ENCODE data around the gene CFAP251.

GRCh38 chr12:121990692-121991603 is 72.6 kb downstream of the CFAP251 start:
- TF ChIP-seq CTCF (IDR thresholded peaks at IDR 0.05) (no peak), EP300 (IDR thresholded peaks at IDR 0.05) (no peak), POLR2A (IDR thresholded peaks at IDR 0.05) (no peak)

Data from stomach (tissue), 4 donors.